Natural killer cell (primary cell): ENCODE results near the gene MELK. TPM values are rescaled to one million over a fixed set of nuclear protein-coding genes. Genes with fewer than 3 reads are reported as not detected.
A peak's percentile ranks its signal among the peaks of the same experiment; 100 is the strongest.

Experiments used
- ATAC-seq, 3 donors: fragments of 150-1000 bp in 2 of 3; fragments of 200-7000 bp in 1 of 3; cut with Tn5 transposase; 1 replicate in 1 of 3; 2 replicates in 2 of 3; pipeline ENCODE4 v1.10.0; 2021; ENCODE audit warnings: mild to moderate bottlenecking in 2 of 3, moderate library complexity in 2 of 3
- DNase-seq, 2 donors: peaks; one replicate each; pipeline versions ENCODE4 v3.0.0 to v3.0.0-alpha.2; 2013 to 2021; ENCODE audit warnings: mixed read lengths in 1 of 2
- H3K27ac ChIP-seq: one replicate; pipeline ENCODE4 v1.5.1; 2013; ENCODE audit warnings: mild to moderate bottlenecking, low read length
- H3K27me3 ChIP-seq: one replicate; pipeline ENCODE4 v1.6.1; 2013; ENCODE audit warnings: low read length; ENCODE audit not compliant: control insufficient read depth, insufficient read depth
- H3K36me3 ChIP-seq: one replicate; pipeline ENCODE4 v1.6.1; 2013; ENCODE audit warnings: low read length; ENCODE audit not compliant: control insufficient read depth, insufficient read depth
- H3K4me1 ChIP-seq: one replicate; pipeline ENCODE4 v1.6.1; 2013; ENCODE audit warnings: low read length; ENCODE audit not compliant: control insufficient read depth, insufficient read depth
- H3K4me3 ChIP-seq: one replicate; pipeline ENCODE4 v1.5.1; 2013; ENCODE audit warnings: low read length
- H3K9me3 ChIP-seq: one replicate; pipeline ENCODE4 v1.6.1; 2013; ENCODE audit warnings: low read length; ENCODE audit not compliant: control insufficient read depth, insufficient read depth
- H3K27ac Mint-ChIP-seq, 2 donors: one replicate each; pipeline ENCODE4 v1.8.0; 2022; ENCODE audit warnings: mild to moderate bottlenecking in 2 of 2, mixed read lengths in 2 of 2, moderate library complexity in 1 of 2
- H3K27me3 Mint-ChIP-seq, 2 donors: one replicate each; pipeline ENCODE4 v1.8.0; 2022; ENCODE audit warnings: low read depth in 2 of 2, mixed read lengths in 2 of 2
- H3K36me3 Mint-ChIP-seq: one replicate; pipeline ENCODE4 v1.8.0; 2022; ENCODE audit warnings: mixed read lengths
- H3K4me1 Mint-ChIP-seq, 2 donors: one replicate each; pipeline ENCODE4 v1.8.0; 2022; ENCODE audit warnings: mixed read lengths in 2 of 2
- H3K4me3 Mint-ChIP-seq: one replicate; pipeline ENCODE4 v1.8.0; 2022; ENCODE audit warnings: mild to moderate bottlenecking, moderate library complexity, mixed read lengths
- H3K9me3 Mint-ChIP-seq, 2 donors: one replicate each; pipeline ENCODE4 v1.8.0; 2022; ENCODE audit warnings: mixed read lengths in 2 of 2
- WGBS: methylation state at CpG from one replicate; pipeline ENCODE4 v1.1.7; 2013; ENCODE audit warnings: missing lambda C conversion rate; ENCODE audit not compliant: insufficient coverage; 5-methylcytosine and 5-hydroxymethylcytosine counted together
- intact Hi-C: fragments of 100-400 bp; cut with micrococcal nuclease; formaldehyde crosslinking; loops from one replicate; pipeline ENCODE4 v1.14.2; 2022
- total RNA-seq, 4 donors: library from RNA; stranded (reverse); fragments of 120-200 nt in 1 of 4; gene quantifications; one replicate each; pipeline versions ENCODE4 v1.2.3 to v1.2.4, GENCODE V29; 2013 to 2022
- TF ChIP-seq, protein P1 (sequence below): fragments of 200-600 bp; IDR thresholded peaks from one replicate; pipeline ENCODE4 v1.8.0; 2022; ENCODE audit warnings: antibody characterized with exemption

The MELK gene
- total RNA-seq, 3 donors from 2014 or later (not counting 1 experiment from before 2014, with no cell fraction given) = 1.3 to 1.6 (median 1.5) TPM

DNA sequence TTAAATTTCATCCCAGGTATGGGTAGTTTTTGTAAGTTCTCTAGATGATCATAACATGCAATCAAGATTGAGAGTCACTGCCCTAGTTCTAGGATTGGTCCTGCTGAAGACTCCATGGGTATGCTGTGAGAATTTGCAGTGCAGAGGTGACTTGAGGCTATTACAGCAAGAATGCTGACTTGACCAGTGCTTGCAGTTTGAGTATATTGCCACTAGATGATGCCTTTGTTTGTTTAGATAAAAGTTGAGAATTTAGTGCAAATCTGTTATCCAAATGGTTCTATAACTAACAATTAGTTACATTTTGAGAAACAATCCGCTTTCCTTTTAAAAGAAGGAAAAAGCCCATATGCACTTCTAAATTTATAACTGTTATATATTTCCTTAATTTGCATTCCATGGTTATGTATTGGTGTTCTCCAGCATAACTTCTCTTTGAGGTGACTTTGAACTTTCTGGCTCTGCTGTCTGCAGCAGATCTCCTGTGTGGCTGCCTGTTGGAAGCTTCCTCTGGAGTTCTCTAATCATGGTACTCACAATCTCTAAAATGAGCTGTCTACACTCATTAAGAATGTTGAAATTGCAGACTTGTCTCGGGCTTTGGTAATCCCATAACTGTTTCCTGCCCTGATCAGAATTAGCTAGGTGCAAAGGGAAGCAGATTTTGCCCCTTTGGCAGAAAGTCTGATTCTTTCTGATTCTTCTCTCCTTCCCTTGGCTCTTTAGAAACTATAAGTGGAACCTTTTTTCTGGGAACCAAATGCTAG, 24.9 kb downstream of the MELK start:
- no peaks in the 10 kb centered on the region for H3K27me3 Mint-ChIP-seq
- peak in 2 of 3 donors; percentile 50 to 63 for ATAC-seq
- H3K9me3 ChIP-seq = no peaks in the 10 kb centered on the region
- H3K27ac Mint-ChIP-seq = no peak overlapping the region
- peak in 1 of 2 donors; percentile 37 for DNase-seq
- H3K27ac ChIP-seq = no peak overlapping the region
- H3K4me1 ChIP-seq = no peaks in the 10 kb centered on the region
- WGBS = 89% methylated on average over 1 of the region's 2 CpGs
- H3K36me3 ChIP-seq = no peaks in the 10 kb centered on the region
- no peaks in the 10 kb centered on the region for H3K36me3 Mint-ChIP-seq
- H3K4me3 ChIP-seq = no peak overlapping the region
- H3K4me3 Mint-ChIP-seq = no peak overlapping the region
- TF ChIP-seq, protein P1, sequence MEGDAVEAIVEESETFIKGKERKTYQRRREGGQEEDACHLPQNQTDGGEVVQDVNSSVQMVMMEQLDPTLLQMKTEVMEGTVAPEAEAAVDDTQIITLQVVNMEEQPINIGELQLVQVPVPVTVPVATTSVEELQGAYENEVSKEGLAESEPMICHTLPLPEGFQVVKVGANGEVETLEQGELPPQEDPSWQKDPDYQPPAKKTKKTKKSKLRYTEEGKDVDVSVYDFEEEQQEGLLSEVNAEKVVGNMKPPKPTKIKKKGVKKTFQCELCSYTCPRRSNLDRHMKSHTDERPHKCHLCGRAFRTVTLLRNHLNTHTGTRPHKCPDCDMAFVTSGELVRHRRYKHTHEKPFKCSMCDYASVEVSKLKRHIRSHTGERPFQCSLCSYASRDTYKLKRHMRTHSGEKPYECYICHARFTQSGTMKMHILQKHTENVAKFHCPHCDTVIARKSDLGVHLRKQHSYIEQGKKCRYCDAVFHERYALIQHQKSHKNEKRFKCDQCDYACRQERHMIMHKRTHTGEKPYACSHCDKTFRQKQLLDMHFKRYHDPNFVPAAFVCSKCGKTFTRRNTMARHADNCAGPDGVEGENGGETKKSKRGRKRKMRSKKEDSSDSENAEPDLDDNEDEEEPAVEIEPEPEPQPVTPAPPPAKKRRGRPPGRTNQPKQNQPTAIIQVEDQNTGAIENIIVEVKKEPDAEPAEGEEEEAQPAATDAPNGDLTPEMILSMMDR = no peak
- H3K9me3 Mint-ChIP-seq = no peaks in the 10 kb centered on the region
- intact Hi-C loops = no loop called here
- no peaks in the 10 kb centered on the region for H3K27me3 ChIP-seq
- H3K4me1 Mint-ChIP-seq = no peaks in the 10 kb centered on the region

DNA sequence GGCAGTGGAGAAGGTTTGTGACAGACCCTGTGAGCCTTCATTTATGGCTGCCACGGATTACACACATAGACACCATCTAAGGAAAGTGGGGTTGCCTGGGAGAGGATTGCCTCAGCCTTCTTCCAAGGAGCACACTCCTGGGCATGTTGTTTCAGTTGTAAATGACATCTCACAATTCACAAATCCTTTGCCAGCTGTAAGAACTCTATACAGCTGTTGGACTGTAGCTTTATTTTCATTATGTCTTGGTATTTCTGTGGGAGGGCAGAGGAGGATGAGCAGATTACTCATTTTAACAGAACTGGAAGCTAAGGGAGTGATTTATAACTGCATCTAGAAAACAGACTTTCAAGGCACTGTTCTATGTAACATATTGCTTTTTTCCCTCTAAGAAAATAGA, 25.6 kb downstream of the MELK start:
- Mint-ChIP-seq H3K4me1 (peaks cover 0 to 6% of the 10 kb centered on the region in 2 donors), H3K36me3 (no peaks in the 10 kb centered on the region), H3K9me3 (no peaks in the 10 kb centered on the region), H3K27me3 (no peaks in the 10 kb centered on the region), H3K4me3 (no peak overlapping the region), H3K27ac (no peak overlapping the region)
- H3K4me1 ChIP-seq = no peaks in the 10 kb centered on the region
- TF ChIP-seq, protein P1 = no peak
- no peaks in the 10 kb centered on the region for H3K9me3 ChIP-seq
- no peak overlapping the region for H3K27ac ChIP-seq
- ATAC-seq (no peak), DNase-seq (no peak)
- intact Hi-C loops = no loop called here
- no CpG with 5 or more reads among the region's 1 CpG for WGBS
- no peaks in the 10 kb centered on the region for H3K27me3 ChIP-seq
- no peak overlapping the region for H3K4me3 ChIP-seq
- H3K36me3 ChIP-seq = no peaks in the 10 kb centered on the region

DNA sequence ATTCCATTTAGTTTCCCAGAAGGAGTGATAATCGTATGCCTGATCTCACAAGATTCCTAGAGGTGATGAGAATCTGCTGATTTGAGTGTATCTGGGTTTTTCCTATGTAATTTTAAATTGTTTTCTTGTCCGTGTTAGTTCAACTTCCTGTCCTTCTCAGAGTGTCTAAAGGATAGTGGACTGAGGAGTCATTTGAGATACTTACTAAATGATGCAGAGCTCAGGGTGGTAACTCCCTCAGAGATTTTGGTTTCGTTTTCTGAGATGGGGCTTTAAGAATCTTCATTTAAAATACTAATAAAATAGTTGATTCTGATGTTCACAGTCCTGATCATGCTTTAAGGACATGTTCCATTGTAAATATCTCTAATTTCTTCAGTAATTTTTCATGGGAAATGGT, 30.3 kb downstream of the MELK start:
- no peaks in the 10 kb centered on the region for H3K4me1 ChIP-seq
- no peaks in the 10 kb centered on the region for H3K9me3 ChIP-seq
- H3K4me3 ChIP-seq = peak overlapping the region; percentile 13
- Mint-ChIP-seq H3K9me3 (no peaks in the 10 kb centered on the region), H3K27ac (peak overlapping the region; percentile 45 to 78), H3K4me3 (peak overlapping the region; percentile 53), H3K4me1 (peaks cover 0 to 9% of the 10 kb centered on the region in 2 donors), H3K27me3 (no peaks in the 10 kb centered on the region), H3K36me3 (no peaks in the 10 kb centered on the region)
- ATAC-seq (peak in 2 of 3 donors; percentile 36 to 55), DNase-seq (peak in 1 of 2 donors; percentile 13)
- H3K27me3 ChIP-seq = no peaks in the 10 kb centered on the region
- no peaks in the 10 kb centered on the region for H3K36me3 ChIP-seq
- WGBS = 59% methylated on average over 2 of the region's 3 CpGs
- intact Hi-C loops = no loop called here
- no peak overlapping the region for H3K27ac ChIP-seq
- TF ChIP-seq, protein P1 = no peak

DNA sequence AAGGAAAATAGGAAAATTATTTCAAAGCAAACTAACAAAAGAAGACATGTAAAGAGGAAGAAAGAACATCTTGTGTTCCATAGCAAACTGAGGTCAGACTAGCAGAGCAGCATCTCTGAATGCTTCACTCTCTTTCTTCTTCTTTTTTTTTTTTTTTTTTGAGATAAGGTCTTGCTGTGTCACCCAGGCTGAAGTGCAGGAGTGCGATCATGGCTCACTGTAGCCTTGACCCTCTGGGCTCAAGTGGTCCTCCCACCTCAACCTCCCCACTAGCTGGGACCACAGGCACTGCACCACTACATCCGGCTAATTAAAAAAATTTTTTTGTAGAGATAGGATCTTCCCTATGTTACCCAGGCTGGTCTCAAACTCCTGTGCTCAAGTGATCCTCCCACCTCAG, 36.6 kb downstream of the MELK start:
- no peaks in the 10 kb centered on the region for H3K27me3 Mint-ChIP-seq
- H3K36me3 ChIP-seq = no peaks in the 10 kb centered on the region
- no peaks in the 10 kb centered on the region for H3K9me3 Mint-ChIP-seq

More for the DNA sequence above, 36.6 kb downstream of the MELK start:
- Mint-ChIP-seq H3K4me3 (no peak overlapping the region), H3K36me3 (no peaks in the 10 kb centered on the region), H3K27ac (no peak overlapping the region), H3K4me1 (no peaks in the 10 kb centered on the region)
- H3K4me1 ChIP-seq = no peaks in the 10 kb centered on the region
- TF ChIP-seq, protein P1 = no peak
- no peak overlapping the region for H3K4me3 ChIP-seq
- no peaks in the 10 kb centered on the region for H3K9me3 ChIP-seq
- H3K27ac ChIP-seq = no peak overlapping the region
- DNase-seq (no peak), ATAC-seq (no peak)
- no peaks in the 10 kb centered on the region for H3K27me3 ChIP-seq
- 88% methylated on average over 1 of the region's 2 CpGs for WGBS
- intact Hi-C loops = no loop called here
